SK-N-SH treated with all-trans-retinoic acid at 6 μM for 48 hours (cell line): ENCODE data around the gene AAGAB.

ENCODE experiments used
- ATAC-seq: fragments of 200-7000 bp; cut with Tn5 transposase; 3 replicates; pipeline ENCODE4 v1.9.1; 2020; ENCODE audit warnings: mild to moderate bottlenecking, moderate library complexity
- ARNTL ChIP-seq: fragments of 450-650 bp; formaldehyde crosslinking; IDR thresholded peaks from 2 replicates; pipeline ENCODE4 v1.5.0; 2020; ENCODE audit warnings: low read depth, mild to moderate bottlenecking, moderate library complexity, borderline replicate concordance
- CREB5 ChIP-seq: fragments of 250-450 bp; sonication (Bioruptor Pico); IDR thresholded peaks from 2 replicates; pipeline ENCODE4 v1.5.1; 2020; ENCODE audit warnings: low read depth, mild to moderate bottlenecking, moderate library complexity
- CSDC2 ChIP-seq: fragments of 250-450 bp; sonication (Bioruptor Pico); IDR thresholded peaks from 2 replicates; pipeline ENCODE4 v1.5.0; 2020; ENCODE audit warnings: mild to moderate bottlenecking, moderate library complexity
- ESRRG ChIP-seq: fragments of 250-450 bp; sonication (Bioruptor Pico); IDR thresholded peaks from 2 replicates; pipeline ENCODE4 v1.6.1; 2021; ENCODE audit warnings: mild to moderate bottlenecking
- GLIS3 ChIP-seq: fragments of 250-450 bp; sonication (Bioruptor Pico); IDR thresholded peaks from 2 replicates; pipeline ENCODE4 v1.5.0; 2020; ENCODE audit warnings: mild to moderate bottlenecking, moderate library complexity
- ISL1 ChIP-seq: fragments of 250-450 bp; sonication (Bioruptor Pico); IDR thresholded peaks from 2 replicates; pipeline ENCODE4 v2.1.2; 2022; ENCODE audit warnings: mild to moderate bottlenecking, moderate library complexity
- OSR1 ChIP-seq: fragments of 250-450 bp; sonication (Bioruptor Pico); IDR thresholded peaks from 2 replicates; pipeline ENCODE4 v1.8.0; 2022; ENCODE audit warnings: moderate library complexity, mild to moderate bottlenecking, inconsistent platforms
- PATZ1 ChIP-seq: fragments of 250-450 bp; sonication (Bioruptor Pico); IDR thresholded peaks from 2 replicates; pipeline ENCODE4 v1.8.0; 2020; ENCODE audit warnings: mild to moderate bottlenecking, moderate library complexity, borderline replicate concordance
- PPARA ChIP-seq: fragments of 250-450 bp; sonication (Bioruptor Pico); IDR thresholded peaks from 2 replicates; pipeline ENCODE4 v1.5.0; 2020; ENCODE audit warnings: mild to moderate bottlenecking, borderline replicate concordance
- RARB ChIP-seq: fragments of 250-450 bp; sonication (Bioruptor Pico); IDR thresholded peaks from 2 replicates; pipeline ENCODE4 v1.8.0; 2021; ENCODE audit warnings: mild to moderate bottlenecking, moderate library complexity
- SNAI2 ChIP-seq: fragments of 250-450 bp; sonication (Bioruptor Pico); IDR thresholded peaks from 2 replicates; pipeline ENCODE4 v1.5.0; 2020; ENCODE audit warnings: mild to moderate bottlenecking, moderate library complexity
- TCF4 ChIP-seq: fragments of 250-450 bp; sonication (Bioruptor Pico); IDR thresholded peaks from 2 replicates; pipeline ENCODE4 v1.8.0; 2021; ENCODE audit warnings: mild to moderate bottlenecking, moderate library complexity, borderline replicate concordance
- TOX ChIP-seq: fragments of 250-450 bp; sonication (Bioruptor Pico); IDR thresholded peaks from 2 replicates; pipeline ENCODE4 v1.8.0; 2021; ENCODE audit warnings: mild to moderate bottlenecking, moderate library complexity, borderline replicate concordance
- ZC3H10 ChIP-seq: fragments of 250-450 bp; sonication (Bioruptor Pico); IDR thresholded peaks from 2 replicates; pipeline ENCODE4 v1.5.1; 2021; ENCODE audit warnings: mild to moderate bottlenecking, moderate library complexity
- ZFP30 ChIP-seq: fragments of 450-650 bp; formaldehyde crosslinking; IDR thresholded peaks from 2 replicates; pipeline ENCODE4 v1.5.0; 2022; ENCODE audit warnings: mild to moderate bottlenecking, moderate library complexity
- ZNF565 ChIP-seq: fragments of 450-650 bp; formaldehyde crosslinking; conservative IDR thresholded peaks from 2 replicates; pipeline ENCODE4 v1.5.0; 2020; ENCODE audit warnings: low read depth, mild to moderate bottlenecking, moderate library complexity
- ZNF70 ChIP-seq: fragments of 450-650 bp; formaldehyde crosslinking; IDR thresholded peaks from 2 replicates; pipeline ENCODE4 v1.5.0; 2020; ENCODE audit warnings: mild to moderate bottlenecking, moderate library complexity
- ZNF8 ChIP-seq: fragments of 450-650 bp; formaldehyde crosslinking; IDR thresholded peaks from 2 replicates; pipeline ENCODE4 v1.5.0; 2020; ENCODE audit warnings: mild to moderate bottlenecking, moderate library complexity
- TF ChIP-seq, protein P1 (sequence below): fragments of 250-450 bp; sonication (Bioruptor Pico); IDR thresholded peaks from 2 replicates; pipeline ENCODE4 v1.5.0; 2020; ENCODE audit warnings: mild to moderate bottlenecking, moderate library complexity
- TF ChIP-seq, protein P2 (sequence below): fragments of 250-450 bp; sonication (Bioruptor Pico); IDR thresholded peaks from 2 replicates; pipeline ENCODE4 v1.8.0; 2021; ENCODE audit warnings: low read depth, mild to moderate bottlenecking, moderate library complexity, borderline replicate concordance
- TF ChIP-seq, protein P3 (sequence below): fragments of 250-450 bp; sonication (Bioruptor Pico); IDR thresholded peaks from 2 replicates; pipeline ENCODE4 v1.5.1; 2021; ENCODE audit warnings: mild to moderate bottlenecking, moderate library complexity

The AAGAB gene

DNA sequence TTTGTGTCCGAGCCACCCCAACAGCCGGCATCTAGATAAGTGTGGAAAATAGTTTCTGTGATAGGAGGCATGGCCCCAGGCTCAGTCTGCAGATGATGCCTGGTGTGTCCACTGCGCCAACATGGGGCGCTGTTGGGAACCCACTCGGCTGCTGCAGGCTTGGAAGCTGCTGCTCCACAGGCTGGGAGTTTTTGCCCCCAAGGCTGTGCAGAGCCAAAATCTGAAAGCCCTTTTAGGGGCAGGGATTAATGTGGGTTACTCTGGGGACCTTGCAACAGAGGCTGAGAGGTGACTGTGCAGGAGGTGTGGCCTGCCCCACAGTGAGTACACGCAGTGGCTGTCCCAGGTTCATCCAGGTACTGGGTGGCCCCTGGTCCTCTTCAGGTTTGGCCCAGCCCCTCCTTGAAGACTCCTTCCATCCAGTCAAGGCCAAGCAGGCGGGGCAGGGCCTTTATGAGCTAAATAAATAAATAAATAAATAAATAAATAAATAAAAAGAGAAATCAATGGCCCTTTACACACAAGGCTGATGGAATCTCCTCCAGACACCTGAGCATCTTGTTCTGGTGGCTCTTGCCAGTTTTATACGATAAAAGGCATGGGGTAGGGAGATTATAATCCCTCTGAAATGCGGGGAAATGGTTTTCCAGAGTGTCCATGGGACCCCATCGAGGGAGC is 73.8 kb downstream of the AAGAB start:
- ATAC-seq, result no peak
- TF ChIP-seq, protein P1, sequence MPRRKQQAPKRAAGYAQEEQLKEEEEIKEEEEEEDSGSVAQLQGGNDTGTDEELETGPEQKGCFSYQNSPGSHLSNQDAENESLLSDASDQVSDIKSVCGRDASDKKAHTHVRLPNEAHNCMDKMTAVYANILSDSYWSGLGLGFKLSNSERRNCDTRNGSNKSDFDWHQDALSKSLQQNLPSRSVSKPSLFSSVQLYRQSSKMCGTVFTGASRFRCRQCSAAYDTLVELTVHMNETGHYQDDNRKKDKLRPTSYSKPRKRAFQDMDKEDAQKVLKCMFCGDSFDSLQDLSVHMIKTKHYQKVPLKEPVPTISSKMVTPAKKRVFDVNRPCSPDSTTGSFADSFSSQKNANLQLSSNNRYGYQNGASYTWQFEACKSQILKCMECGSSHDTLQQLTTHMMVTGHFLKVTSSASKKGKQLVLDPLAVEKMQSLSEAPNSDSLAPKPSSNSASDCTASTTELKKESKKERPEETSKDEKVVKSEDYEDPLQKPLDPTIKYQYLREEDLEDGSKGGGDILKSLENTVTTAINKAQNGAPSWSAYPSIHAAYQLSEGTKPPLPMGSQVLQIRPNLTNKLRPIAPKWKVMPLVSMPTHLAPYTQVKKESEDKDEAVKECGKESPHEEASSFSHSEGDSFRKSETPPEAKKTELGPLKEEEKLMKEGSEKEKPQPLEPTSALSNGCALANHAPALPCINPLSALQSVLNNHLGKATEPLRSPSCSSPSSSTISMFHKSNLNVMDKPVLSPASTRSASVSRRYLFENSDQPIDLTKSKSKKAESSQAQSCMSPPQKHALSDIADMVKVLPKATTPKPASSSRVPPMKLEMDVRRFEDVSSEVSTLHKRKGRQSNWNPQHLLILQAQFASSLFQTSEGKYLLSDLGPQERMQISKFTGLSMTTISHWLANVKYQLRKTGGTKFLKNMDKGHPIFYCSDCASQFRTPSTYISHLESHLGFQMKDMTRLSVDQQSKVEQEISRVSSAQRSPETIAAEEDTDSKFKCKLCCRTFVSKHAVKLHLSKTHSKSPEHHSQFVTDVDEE, result no peak
- TF ChIP-seq, protein P2, sequence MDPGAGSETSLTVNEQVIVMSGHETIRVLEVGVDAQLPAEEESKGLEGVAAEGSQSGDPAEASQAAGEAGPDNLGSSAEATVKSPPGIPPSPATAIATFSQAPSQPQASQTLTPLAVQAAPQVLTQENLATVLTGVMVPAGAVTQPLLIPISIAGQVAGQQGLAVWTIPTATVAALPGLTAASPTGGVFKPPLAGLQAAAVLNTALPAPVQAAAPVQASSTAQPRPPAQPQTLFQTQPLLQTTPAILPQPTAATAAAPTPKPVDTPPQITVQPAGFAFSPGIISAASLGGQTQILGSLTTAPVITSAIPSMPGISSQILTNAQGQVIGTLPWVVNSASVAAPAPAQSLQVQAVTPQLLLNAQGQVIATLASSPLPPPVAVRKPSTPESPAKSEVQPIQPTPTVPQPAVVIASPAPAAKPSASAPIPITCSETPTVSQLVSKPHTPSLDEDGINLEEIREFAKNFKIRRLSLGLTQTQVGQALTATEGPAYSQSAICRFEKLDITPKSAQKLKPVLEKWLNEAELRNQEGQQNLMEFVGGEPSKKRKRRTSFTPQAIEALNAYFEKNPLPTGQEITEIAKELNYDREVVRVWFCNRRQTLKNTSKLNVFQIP, result no peak
- TF ChIP-seq PPARA (CRISPR knock-in tag) (no peak), ISL1 (CRISPR knock-in tag) (no peak), TCF4 (no peak), GLIS3 (CRISPR knock-in tag) (no peak), CREB5 (CRISPR knock-in tag) (no peak), ZNF70 (CRISPR knock-in tag) (no peak), ARNTL (no peak), OSR1 (CRISPR knock-in tag) (no peak), ZNF8 (no peak), ESRRG (no peak), CSDC2 (CRISPR knock-in tag) (no peak), ZFP30 (CRISPR knock-in tag) (no peak), RARB (CRISPR knock-in tag) (no peak), TOX (CRISPR knock-in tag) (no peak), ZC3H10 (CRISPR knock-in tag) (no peak)
- TF ChIP-seq, protein P3, sequence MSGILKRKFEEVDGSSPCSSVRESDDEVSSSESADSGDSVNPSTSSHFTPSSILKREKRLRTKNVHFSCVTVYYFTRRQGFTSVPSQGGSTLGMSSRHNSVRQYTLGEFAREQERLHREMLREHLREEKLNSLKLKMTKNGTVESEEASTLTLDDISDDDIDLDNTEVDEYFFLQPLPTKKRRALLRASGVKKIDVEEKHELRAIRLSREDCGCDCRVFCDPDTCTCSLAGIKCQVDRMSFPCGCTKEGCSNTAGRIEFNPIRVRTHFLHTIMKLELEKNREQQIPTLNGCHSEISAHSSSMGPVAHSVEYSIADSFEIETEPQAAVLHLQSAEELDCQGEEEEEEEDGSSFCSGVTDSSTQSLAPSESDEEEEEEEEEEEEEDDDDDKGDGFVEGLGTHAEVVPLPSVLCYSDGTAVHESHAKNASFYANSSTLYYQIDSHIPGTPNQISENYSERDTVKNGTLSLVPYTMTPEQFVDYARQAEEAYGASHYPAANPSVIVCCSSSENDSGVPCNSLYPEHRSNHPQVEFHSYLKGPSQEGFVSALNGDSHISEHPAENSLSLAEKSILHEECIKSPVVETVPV (CRISPR knock-in tag), result no peak

DNA sequence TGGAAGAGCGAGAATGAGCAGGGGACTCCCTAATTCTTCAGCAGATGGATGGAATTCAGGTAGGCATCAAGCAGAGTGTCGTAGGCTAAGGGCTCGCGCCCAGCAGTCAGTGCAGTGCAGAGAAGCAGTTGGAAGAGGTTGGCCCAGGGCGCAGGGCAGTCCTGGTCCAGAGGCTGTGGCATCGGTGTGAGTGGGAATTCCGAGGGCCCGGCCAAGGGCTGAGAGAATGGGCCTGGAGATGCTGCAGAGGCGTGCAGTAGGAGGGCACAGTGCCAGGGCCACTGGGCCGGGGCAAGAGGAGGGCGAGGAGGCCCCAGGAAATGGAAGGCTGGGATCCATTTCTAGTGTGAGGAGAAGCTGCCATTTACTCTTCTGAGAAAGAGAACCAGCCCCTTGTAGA is 74.4 kb downstream of the AAGAB start:
- ATAC-seq, result no peak
- TF ChIP-seq, protein P2, result no peak
- TF ChIP-seq ZNF8, result no peak
- no peak for TF ChIP-seq ARNTL
- no peak for TF ChIP-seq ZNF565
- TF ChIP-seq CSDC2 (CRISPR knock-in tag), result no peak
- no peak for TF ChIP-seq PATZ1 (CRISPR knock-in tag)
- no peak for TF ChIP-seq GLIS3 (CRISPR knock-in tag)
- TF ChIP-seq ISL1 (CRISPR knock-in tag), result no peak
- no peak for TF ChIP-seq OSR1 (CRISPR knock-in tag)
- no peak for TF ChIP-seq TOX (CRISPR knock-in tag)
- TF ChIP-seq TCF4, result no peak
- no peak for TF ChIP-seq ESRRG
- TF ChIP-seq SNAI2, result no peak
